GM21447 (cell line): ENCODE results near the gene DIP2C.
"Not testable (repeated sequence)": the region's sequence is repeated elsewhere in the genome, so short reads cannot be mapped to it uniquely, and the experiment has no call there.

Source experiments
- ATAC-seq: cut with Tn5 transposase; IDR thresholded peaks from one replicate; pipeline ENCODE4 v1.9.1; 2021; ENCODE audit not compliant: unreplicated experiment

DIP2C gene

GRCh38 chr10:661597-662222 is 27.8 kb downstream of the DIP2C start:
- ATAC-seq, result no peak

GRCh38 chr10:660970-661596 is 28.4 kb downstream of the DIP2C start:
- ATAC-seq, result no peak

DNA sequence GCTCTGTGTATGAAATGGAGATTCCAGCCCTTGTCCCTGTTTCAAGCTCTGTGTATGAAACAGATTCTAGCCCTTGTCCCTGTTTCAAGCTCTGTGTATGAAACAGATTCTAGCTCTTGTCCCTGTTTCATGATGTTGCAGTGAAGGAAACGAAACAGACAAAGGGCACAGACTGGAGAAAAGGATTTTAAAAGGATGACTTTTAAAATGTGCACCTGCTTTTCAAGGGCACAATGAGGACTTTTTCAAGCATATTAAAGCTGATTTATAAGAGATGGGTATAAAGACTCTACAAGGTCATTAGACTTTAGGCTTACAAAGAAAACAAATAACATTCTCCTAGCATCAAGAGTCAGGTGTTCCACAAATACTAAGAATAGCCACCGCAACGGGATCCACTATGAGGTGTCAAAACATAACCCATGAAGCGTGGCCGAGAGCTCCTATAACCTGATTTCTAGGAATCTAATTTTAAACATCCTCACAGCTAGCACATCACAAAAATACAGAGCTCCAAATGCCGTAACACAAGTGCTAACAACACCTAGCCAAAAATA is 29.0 kb downstream of the DIP2C start:
- ATAC-seq, result no peak

GRCh38 chr10:659688-660141 is 29.8 kb downstream of the DIP2C start:
- no peak for ATAC-seq

DNA sequence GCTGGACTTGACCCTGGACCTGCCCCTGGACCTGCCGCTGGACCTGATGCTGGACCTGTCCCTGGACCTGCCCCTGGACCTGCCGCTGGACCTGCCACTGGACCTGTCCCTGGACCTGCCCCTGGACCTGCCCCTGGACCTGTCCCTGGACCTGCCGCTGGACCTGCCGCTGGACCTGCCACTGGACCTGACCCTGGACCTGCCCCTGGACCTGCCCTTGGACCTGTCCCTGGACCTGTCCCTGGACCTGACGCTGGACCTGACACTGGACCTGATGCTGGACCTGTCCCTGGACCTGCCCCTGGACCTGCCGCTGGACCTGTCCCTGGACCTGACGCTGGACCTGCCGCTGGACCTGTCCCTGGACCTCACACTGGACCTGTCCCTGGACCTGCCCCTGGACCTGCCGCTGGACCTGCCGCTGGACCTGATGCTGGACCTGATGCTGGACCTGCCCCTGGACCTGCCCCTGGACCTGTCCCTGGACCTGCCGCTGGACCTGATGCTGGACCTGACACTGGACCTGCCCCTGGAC is 31.6 kb downstream of the DIP2C start:
- ATAC-seq, result not testable (repeated sequence)

DNA sequence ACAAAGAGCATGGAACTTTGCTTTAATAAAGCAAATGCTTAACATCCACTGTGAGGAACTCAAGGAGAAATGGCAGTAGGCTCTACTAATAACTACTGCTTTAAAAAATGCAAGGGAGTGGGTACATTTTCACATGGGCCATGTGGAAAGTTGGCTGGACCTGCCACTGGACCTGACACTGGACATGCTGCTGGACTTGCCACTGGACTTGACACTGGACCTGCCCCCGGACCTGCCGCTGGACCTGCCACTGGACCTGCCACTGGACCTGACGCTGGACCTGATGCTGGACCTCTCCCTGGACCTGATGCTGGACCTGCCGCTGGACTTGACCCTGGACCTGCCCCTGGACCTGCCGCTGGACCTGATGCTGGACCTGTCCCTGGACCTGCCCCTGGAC is 32.6 kb downstream of the DIP2C start:
- no peak for ATAC-seq

DNA sequence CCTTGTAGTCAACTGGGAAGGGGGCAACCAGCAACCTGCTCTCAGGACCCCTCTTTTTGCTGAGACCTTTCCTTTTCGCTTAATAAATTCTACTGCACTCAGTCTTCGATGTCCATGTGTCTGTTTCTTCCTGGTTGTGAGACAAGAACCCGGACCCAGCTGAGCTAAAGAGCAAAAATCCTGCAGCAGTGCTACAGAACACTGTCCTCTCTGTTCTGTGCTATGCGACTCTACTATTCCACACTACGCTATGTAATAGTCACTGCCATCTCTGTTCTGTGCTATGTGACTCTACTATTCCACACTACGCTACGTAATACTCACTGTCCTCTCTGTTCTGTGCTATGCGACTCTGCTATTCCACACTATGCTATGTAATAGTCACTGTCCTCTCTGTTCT is 34.3 kb downstream of the DIP2C start:
- no peak for ATAC-seq

DNA sequence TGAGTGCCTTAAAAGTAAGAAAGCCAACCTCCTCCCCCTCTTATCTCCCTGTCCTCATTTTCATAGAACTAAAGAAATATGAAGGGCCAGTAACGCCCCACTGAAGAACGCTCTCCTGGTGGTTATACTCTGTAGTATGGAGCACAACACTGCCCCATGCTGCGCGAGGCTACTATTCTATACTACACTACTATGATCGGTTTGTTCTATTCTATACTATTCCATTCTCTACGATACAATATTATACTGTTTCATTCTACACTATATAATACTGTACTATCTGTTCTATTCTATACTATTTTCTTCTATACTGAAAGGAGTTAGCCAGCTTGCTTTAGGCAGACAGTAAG is 34.8 kb downstream of the DIP2C start:
- no peak for ATAC-seq

DNA sequence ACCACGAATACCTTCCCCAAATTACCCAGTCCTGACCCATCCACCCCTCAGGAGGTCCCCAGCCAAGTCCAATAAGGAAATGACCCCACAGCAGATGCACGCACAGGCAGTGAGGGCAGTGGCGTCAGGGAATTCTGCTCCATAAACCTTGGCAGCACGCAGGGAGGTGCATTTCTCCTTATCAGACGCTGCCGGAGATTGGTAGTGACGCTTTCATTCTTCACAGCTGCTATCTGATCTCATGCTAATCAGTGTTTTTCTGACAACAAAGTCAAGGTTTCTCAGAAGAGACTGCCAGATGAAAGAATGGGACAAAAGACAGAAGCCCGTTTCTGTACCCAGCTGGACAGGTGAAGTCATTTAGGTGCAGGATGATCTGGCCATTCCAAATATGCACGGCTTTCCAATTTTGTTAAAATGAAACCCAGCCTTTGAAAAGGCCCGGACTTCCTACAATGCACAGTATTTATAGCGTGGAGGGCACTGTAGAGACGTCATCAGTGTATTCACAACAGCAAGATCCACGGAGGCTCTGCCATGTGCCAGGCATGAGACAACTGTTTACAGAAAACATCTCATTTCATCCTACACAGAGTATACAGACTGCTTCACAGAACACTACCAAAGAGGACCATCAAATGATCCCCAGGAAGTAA is 35.3 kb downstream of the DIP2C start:
- ATAC-seq, result no peak

GRCh38 chr10:652832-653459 is 36.5 kb downstream of the DIP2C start:
- not testable (repeated sequence) for ATAC-seq

DNA sequence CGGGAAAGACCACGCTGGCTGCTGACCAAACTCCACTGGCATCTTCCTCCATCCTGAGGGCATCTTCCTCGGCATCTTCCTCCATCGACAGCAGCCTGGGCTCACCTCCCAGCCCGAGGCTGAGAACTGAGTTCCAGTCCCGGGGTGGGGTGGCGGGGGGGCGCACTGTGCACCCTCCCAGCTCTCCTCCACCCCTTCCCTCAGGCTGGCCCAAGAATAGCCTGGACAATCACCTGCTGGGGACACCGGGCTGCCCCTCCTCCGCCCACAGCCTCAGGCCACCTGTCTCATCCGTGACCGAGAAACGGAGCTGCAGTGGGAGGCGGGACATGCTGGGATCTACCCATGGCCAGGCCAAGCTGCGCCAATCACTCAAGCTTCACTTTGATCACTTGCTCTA is 37.2 kb downstream of the DIP2C start:
- no peak for ATAC-seq

- no peak for ATAC-seq
Observed at GRCh38 chr10:651692-652091, 37.8 kb downstream of the DIP2C start.

GRCh38 chr10:650886-651615 is 38.4 kb downstream of the DIP2C start:
- no peak for ATAC-seq

GRCh38 chr10:650441-650851 is 39.0 kb downstream of the DIP2C start:
- ATAC-seq, result no peak

GRCh38 chr10:649798-650440 is 39.5 kb downstream of the DIP2C start:
- no peak for ATAC-seq

- no peak for ATAC-seq
Observed at GRCh38 chr10:649445-649797, 40.0 kb downstream of the DIP2C start.

DNA sequence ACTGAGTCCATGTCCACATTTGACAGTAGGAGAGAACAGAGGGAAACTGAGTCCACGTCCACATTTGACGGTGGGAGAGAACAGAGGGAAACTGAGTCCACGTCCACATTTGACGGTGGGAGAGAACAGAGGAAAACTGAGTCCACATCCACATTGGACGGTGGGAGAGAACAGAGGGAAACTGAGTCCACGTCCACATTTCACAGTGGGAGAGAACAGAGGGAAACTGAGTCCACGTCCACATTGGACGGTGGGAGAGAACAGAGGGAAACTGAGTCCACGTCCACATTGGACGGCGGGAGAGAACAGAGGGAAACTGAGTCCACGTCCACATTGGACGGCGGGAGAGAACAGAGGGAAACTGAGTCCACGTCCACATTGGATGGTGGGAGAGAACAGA is 42.4 kb downstream of the DIP2C start:
- ATAC-seq, result not testable (repeated sequence)

DNA sequence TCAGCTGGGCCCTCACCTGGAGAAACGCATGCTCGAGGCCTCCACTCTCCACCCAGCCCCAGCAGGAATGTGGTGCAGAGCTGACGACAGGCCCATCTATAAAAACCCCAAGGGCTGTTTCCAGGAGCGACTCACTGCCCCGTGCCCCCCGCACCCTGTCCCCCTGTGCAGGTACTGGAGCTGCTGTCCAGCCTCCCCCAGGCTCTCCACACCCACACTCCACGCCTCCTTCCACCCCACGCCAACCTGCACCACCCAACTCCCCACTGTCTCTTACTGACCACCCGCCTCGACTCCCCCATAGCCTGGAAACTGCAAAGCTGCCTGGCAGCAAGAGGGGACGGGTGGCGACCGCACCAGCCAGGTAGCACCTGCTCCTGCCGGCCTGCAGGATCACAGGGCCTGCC is 43.3 kb downstream of the DIP2C start:
- ATAC-seq, result no peak

- no peak for ATAC-seq
Observed at GRCh38 chr10:644943-645334, 44.5 kb downstream of the DIP2C start.
